Stimulated activated CD4-positive, alpha-beta T cell treated with anti-CD3 and anti-CD28 coated beads, Interleukin-12 subunit alpha, Interleukin-12 subunit beta, amount 100 ng/mL, for 24 hours (primary cell): ENCODE data around the gene CTXND2.
"Not testable (repeated sequence)": the region's sequence is repeated elsewhere in the genome, so short reads cannot be mapped to it uniquely, and the experiment has no call there.

ENCODE experiments used
- DNase-seq, 2 experiments: peaks; one replicate each; pipeline ENCODE4 v3.0.0-alpha.2; 2020; ENCODE audit warnings: low read depth in 2 of 2

Gene CTXND2

GRCh38 chr1:150887018-150887417 is at the start of gene CTXND2:
Gene CTXND2 (plus strand): TSS chr1:150887136. CDS start chr1:150912315, 25,179 bp downstream.
- DNase-seq = no peak

DNA sequence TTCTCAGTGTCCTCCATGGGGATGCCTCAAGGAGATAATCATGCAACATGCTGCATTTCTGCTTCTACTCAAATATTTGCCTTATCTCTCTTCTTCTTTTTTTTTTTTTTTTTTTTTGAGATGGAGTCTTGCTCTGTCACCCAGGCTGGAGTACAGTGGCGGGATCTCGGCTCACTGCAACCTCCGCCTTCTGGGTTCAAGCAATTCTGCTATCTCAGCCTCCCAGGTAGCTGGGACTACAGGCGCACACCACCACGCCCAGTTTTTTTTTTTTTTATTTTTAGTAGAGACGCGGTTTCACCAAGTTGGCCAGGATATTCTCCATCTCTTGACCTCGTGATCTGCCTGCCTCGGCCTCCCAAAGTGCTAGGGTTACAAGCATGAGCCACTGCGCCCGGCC is 46.1 kb upstream of the CTXND2 start:
- not testable (repeated sequence) for DNase-seq

DNA sequence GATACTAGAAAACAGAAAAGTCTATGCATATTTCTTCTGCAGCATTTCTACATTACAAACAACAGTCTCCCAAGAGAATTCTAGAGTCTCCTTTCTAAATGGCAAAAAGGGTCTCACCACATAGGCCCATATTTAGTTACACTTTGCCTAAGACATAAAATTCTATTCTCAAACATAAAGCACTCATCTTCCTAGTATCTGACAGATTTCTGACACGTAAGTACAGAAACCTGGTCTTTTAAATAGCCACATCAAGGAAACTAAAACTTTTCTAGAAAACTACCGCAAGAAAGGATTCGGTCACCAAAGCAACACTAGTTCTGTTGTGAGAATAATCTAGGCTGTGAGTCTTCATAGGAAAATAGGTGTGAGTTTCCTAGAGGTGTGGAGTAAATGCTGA is 45.3 kb upstream of the CTXND2 start:
- DNase-seq = no peak

DNA sequence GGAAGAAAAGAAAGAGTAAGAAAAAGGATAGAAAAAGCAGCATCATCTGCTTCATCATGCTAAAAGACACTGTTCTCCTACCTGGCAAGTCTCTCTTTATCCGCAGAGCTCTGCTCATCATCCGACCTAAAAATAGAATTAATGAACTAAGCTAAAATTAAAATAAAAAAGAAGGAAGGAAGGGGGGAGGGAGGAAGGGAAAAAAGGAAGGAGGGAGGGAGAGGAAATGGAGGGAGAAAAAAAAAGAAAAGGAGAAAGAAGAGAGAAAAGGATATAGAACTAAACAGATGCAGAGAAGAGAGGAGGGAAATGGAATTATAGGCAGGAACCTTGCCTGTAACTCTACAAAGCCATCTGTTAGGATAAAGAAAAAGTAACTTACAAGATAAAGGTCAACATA is 44.6 kb upstream of the CTXND2 start:
- DNase-seq = no peak

DNA sequence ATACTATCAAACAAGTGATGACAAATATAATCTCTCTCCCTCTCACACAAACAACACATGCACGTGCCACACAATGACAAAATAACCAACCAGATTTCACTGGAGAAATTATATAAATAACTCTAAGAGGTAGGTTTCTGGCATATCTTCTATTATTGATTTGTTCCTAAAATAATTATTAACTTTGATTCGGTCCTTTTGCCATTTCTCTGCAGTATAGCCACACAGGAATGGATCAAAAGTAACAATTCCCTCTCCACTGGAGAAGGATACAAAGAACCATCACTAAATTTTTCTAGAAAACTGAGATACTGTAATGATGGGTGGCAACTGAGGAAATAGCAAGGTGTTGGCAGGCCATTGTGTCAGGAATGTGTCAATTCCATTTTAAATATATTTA is 44.0 kb upstream of the CTXND2 start:
- no peak for DNase-seq

DNA sequence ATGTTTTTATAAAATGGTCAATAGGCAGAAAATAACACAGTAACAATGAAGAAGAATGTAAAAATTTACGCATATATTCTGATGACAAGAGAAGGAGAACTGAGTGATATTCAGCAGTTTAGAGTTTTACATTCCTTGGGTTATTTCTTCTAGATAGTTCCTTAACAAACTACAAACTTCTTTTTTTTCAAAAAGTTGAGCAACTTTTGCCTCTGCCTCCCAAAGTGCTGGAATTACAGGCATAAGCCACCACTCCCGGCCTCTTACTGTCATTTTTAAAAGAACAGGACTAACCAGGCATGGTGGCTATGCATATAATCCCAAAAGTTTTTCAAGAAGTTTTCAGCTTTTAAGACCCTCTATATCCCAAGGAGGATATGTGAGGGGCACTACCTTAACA is 43.5 kb upstream of the CTXND2 start:
- no peak for DNase-seq

DNA sequence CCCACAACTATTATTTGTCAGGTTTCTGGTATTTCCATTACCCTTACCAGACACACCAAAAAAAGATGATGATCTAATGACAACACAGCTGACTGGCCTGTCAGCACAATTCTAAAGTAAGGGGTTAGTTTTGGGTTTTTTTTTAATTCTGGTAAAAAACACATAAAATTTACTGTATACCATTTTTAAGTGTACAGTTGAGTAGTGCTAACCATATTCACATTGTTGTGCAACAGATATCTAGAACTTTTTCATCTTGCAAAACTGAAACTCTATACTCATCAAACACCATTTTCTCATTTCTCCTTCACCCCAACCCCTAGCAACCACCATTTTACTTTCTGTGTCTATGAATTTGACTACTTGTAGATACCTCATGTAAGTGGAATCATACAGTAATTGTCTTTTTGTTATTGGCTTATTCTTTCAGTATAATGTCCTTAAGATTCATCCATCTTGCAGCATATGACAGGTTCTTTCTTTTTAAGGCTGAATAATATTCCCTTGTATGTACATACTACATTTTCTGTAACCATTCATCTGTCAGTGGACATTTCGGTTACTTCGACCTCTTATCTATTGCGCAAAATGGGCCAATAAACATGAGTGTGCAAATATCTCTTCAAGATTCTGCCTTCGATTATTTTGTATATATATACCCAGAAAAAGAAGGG is 40.3 kb upstream of the CTXND2 start:
- DNase-seq = no peak

GRCh38 chr1:150850801-150851362 is 36.1 kb upstream of the CTXND2 start:
- not testable (repeated sequence) for DNase-seq

- not testable (repeated sequence) for DNase-seq
Measured at GRCh38 chr1:150852734-150853133, 34.2 kb upstream of the CTXND2 start.

DNA sequence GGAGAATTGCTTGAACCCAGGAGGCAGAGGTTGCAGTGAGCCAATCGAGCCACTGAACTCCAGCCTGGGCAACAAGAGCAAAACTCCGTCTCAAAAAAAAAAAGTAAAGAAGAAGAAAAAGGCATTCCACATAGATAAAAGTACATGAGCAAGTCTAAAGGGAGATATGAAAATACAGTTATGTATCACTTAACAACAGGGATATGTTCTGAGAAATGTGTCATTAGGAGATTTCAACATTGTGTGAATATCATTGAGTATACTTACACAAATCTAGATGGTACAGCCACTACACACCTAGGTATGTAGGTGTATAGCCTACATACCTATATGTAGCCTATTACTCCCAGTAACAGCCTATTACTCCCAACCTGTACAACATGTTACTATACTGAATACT is 23.2 kb upstream of the CTXND2 start:
- no peak for DNase-seq

DNA sequence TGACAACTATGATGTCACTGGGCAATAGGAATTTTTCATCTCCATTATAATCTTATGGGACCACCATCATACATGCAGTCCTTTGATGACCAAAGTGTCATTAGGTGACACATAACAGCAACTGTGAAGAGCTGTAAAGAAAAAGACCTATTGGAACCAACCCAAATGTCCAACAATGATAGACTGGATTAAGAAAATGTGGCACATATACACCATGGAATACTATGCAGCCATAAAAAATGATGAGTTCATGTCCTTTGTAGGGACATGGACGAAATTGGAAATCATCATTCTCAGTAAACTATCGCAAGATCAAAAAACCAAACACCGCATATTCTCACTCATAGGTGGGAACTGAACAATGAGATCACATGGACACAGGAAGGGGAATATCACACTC is 22.7 kb upstream of the CTXND2 start:
- DNase-seq = not testable (repeated sequence)

DNA sequence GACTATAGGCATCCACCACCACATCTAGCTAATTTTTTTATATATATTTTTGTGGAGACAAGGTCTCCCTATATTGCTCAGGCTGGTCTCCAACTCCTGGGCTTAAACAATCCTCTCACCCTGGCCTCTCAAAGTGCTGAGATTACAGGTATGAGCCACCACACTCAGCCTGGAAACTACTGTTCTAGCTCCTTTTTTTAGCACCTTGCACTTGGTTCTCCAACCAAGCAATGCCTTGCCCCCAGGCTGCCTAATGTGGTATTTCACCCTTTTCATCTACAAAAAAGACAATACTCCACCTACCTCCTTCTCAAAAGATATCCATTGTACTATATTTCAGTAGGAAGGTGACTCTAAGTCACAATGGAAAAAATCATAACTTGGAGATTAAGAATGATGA is 17.3 kb upstream of the CTXND2 start:
- DNase-seq = no peak

- no peak for DNase-seq
Measured at GRCh38 chr1:150872572-150872971, 14.4 kb upstream of the CTXND2 start.

DNA sequence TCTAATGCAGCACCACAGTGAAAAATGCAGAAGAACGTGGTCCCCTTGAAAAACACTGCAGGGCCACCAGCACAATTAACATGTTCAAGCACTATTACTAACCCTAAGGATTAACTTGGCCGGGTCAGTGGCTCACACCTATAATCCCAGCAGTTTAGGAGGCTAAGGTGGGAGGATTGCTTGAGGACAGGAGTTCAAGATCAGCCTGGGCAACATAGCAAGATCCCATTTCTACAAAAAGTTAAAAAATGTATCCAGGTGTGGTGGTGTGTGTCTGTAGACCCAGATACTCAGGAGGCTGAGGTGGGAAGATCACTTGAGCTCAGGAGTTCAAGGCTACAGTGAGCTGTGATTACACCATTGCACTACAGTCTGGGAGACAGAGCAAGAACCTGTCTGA is 13.4 kb upstream of the CTXND2 start:
- no peak for DNase-seq

DNA sequence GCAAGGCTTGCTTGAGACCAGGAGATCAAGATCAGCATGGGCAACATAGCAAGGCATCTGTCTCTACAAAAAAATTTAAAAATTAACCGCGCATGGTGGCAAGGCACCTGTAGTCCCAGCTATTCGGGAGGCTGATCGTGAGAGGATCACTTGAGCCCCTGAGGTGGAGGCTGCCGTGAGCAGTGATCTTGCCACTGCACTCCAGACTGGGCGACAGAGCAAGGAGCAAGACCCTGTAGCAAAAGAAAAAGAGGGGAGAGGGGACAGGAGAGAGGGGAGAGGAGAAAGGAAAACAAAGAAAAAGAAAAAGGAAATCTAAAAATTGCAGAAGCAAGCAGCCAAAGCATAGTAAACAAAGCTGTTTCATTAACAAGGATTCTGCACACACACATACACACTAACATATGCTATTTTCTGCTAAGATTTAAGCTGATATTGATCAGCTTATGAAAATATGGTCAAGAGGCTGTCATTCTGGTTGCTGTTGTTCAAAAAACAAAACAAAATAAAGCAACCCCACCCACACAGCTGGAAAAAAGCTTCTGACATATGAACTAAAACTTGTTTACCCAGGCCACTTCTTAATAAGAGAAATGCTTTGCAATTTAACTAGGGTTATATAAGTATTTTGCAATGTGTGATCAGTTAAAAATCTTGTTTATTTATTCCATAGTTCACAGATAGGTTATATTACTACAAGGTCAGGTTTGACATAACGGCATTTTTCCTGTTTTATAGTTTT is 12.3 kb upstream of the CTXND2 start:
- no peak for DNase-seq

DNA sequence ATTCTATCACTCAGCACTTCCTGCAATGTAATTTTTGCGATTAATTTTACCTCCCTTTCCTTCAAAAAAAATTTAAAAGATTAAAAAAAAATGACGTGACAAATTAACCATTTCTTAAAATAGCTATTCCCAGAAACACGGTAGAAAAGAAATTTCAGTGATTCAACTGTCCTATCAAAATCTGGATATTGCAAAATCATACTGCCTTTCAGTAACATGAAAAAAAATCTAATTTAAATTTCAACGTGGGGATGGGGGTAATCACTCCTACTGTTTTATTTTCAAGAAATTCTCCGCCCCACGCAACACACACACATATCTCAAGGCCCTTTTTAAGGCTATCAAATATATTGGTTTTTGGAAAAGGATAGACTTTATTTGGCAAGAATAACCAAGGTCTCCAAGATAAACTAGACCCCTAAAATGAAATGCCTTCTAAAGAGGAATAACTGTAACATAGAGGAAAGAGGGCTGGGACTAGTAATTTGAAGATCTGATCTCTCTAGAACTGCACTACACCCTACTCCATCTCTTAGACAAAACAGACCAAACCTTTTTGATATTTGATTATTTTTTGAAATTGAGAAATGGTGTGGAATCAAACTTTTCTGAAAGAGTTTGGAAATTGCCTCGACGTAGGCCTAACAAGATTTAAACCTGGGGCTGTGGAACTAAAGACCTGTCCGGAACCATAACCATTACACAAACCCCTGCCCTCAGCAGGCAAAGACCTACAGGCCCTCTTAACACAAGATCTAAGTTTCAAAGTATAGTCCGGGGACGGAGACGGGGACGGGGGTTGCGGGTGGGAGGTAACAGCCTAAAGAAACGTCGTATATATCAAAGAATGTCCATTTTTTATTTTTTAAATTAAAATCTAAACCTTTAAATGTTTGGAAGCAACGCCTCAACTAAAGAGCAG is 11.5 kb upstream of the CTXND2 start:
- DNase-seq = no peak

DNA sequence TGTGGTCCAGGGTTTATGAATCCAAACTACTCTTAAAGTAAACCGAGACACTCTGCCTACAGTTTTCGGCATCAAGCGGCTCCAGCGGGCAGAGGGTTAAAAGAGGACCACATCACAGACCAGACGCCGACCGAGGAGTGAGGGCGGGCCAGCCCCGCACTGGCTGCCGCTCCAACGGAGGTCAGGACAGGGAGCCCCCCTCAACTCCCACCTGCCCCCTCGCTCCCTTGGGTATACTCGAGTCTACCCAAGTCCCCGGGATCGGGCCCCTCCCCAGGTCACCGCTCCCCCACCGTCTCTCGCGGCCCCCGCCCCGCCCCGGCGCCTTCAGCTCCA is 10.8 kb upstream of the CTXND2 start:
- no peak for DNase-seq

- not testable (repeated sequence) for DNase-seq
Measured at GRCh38 chr1:150878931-150879330, 8.0 kb upstream of the CTXND2 start.

DNA sequence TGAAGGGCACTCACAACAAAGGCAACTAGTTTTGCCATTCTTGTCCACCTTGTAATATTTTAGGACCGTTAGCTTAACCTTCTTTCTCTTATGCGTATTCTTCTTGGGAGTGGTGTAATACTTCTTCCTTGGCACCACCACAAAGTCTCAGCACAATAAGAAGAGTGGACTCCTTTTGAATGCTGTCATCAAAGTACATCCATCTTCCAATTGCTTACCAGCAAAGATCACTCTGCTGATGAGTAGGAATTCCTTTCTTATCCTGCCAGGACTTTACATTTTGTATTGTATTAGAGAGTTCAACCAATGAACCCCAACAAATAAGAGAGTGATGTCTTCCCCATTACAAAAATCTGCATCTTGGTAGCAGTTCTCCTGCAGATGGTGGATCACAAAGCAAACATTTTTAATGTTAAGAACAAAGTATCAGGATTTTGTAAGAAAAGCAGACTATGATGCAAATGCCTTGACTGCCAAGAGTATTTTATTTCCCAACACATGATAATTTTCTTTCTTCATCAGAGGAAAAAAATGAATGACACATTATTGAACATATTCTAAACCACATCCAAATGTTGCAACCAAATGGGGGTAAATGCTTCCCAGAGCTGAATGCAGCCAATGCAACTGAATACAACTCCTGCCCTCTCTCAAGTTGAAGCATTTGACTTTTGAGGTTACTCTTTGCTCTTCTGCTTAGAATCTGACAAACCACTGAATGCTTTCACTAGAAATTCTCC is 5.4 kb upstream of the CTXND2 start:
- no peak for DNase-seq

DNA sequence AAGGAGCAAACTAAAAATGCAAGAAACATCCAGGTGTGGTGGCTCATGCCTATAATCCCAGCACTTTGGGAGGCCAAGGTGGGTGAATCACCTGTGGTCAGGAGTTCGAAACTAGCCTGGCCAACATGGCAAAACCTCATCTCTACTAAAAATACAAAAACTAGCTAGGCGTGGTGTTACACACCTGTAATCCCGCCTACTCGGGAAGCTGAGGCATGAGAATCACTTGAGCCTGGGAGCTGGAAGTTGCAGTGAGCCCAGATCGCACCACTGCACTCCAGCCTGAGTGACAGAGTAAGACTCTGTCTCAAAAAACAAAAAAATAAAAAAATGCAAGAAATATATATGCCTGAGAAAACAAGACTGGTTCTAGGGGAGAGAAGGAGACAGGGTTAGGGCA is 3.8 kb upstream of the CTXND2 start:
- not testable (repeated sequence) for DNase-seq

DNA sequence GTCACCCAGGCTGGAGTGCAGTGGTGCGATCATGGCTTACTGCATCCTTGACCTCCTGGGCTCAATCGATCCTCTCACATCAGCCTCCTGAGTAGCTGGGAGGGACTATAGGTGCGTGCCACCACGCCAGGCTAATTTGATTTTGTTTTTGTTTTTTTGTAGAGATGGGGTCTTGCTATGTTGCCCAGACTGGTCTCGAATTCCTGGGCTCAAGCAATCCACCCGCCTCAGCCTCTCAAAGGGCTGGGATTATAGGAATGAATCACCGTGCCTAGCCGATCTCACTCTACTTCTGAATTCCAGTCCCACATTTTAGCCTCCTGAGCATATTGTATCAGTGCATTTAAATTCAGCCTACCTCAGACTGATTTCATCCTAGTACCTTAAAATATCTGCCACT is 1.8 kb downstream of the CTXND2 start:
- no peak for DNase-seq

DNA sequence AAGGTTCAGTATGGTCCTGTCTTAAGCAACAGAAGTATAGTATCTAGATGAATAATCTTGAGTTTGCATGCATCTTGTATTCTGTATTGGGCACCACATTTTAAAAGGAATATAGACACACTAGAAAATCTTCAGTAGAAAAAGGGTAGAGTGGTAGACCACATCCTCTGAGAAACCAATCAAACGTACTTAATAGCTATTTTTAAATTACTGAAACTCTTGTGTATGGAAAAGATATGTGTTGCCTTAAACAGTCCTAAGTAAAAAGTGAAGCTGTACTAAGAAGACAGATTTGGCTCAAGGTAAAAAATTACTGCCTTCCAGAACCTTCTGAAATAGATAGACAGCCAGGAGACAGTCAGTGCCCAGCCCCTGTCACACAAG is 3.1 kb downstream of the CTXND2 start:
- no peak for DNase-seq
